C4-2B (cell line): Measurements from ENCODE around the gene LIPC.

Experiments used
- CTCF ChIP-seq: fragments of 450-650 bp; conservative IDR thresholded peaks from 2 replicates; pipeline ENCODE4 v1.5.1; 2017; ENCODE audit warnings: mild to moderate bottlenecking
- ZFX ChIP-seq: fragments of 450-650 bp; IDR thresholded peaks from 2 replicates; pipeline ENCODE4 v1.6.1; 2017

- TF ChIP-seq CTCF = no peak
- no peak for TF ChIP-seq ZFX
Measured at GRCh38 chr15:58494567-58494966, 62.8 kb downstream of the LIPC start.
